ENCODE results near the gene TAB3.

DNA sequence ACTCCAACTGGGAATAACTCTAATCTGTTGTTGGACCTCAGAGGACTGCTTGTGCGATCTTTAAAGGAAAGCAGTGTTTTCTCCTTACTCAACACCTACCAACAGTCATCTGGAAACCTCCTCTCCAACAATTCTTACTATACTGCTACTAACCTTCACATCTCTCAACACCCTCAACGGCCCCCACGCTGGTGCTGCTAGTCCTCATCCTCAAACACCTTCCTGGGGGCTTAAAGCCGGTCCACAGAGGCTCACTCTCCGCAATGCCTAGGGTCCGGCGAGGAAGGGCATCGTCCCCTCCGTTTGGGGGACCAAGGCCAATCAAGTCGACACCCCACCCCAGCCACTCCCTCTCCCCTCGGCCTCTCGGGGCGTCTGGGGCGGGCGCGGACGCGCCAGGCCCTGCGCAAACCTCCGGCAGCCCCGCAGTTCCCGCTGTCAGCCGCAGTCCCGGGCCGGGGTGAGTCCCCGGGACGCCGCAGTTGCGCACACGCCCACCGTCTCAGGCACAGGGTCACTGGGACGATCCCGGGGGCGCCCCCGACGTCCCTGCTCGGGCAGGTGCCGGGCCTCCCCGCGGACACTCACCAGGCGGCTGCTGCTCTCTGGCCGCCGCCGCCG lies 418 bp downstream of the TAB3 start:
- TF ChIP-seq POLR2A (IDR thresholded peaks at IDR 0.05) (no peak), POLR2AphosphoS5 (IDR thresholded peaks at IDR 0.05) (no peak)
- TF ChIP-seq, protein P1, sequence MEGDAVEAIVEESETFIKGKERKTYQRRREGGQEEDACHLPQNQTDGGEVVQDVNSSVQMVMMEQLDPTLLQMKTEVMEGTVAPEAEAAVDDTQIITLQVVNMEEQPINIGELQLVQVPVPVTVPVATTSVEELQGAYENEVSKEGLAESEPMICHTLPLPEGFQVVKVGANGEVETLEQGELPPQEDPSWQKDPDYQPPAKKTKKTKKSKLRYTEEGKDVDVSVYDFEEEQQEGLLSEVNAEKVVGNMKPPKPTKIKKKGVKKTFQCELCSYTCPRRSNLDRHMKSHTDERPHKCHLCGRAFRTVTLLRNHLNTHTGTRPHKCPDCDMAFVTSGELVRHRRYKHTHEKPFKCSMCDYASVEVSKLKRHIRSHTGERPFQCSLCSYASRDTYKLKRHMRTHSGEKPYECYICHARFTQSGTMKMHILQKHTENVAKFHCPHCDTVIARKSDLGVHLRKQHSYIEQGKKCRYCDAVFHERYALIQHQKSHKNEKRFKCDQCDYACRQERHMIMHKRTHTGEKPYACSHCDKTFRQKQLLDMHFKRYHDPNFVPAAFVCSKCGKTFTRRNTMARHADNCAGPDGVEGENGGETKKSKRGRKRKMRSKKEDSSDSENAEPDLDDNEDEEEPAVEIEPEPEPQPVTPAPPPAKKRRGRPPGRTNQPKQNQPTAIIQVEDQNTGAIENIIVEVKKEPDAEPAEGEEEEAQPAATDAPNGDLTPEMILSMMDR (IDR thresholded peaks at IDR 0.05): no peak
